K562 (cell line): ENCODE measurements around the gene GNG5. TPM values are rescaled to one million over a fixed set of nuclear protein-coding genes. Genes with fewer than 3 reads are reported as not detected.

Source experiments
- ATAC-seq: fragments of 200-7000 bp; cut with Tn5 transposase; 3 replicates; pipeline ENCODE4 v1.9.1; 2020; ENCODE audit warnings: moderate library complexity
- BruUV-seq: library from RNA; stranded (reverse); fragments of 400-500 nt; replicated peaks from 2 replicates; lab custom pipeline; 2021; lab: Mats Ljungman, UMichigan
- CTCF ChIA-PET: fragments of 300-600 bp; formaldehyde crosslinking; extraction: SDS; loops from one replicate; lab custom pipeline; 2021; ENCODE audit warnings: low intra/inter-chr PET ratio; lab: Yijun Ruan, JAX
- POLR2A ChIA-PET: fragments of 300-600, 350-650 bp; sonication (Branson Sonifier 250); formaldehyde crosslinking; extraction: SDS; loops from one replicate; lab custom pipeline; 2021; ENCODE audit warnings: antibody characterized with exemption, inconsistent platforms; lab: Yijun Ruan, JAX
- DNase-seq, 4 experiments: peaks; one replicate each; pipeline versions ENCODE4 v3.0.0 to v3.0.0-alpha.2; 2011 to 2018; ENCODE audit warnings: low spot score in 3 of 4, mixed read lengths in 3 of 4; ENCODE audit errors: extremely low read depth in 1 of 4
- FAIRE-seq: peaks from 2 replicates; lab custom pipeline; 2011; peaks lifted over from hg19 to GRCh38; lab: Jason Lieb, UNC
- H2AFZ ChIP-seq: 2 replicates; pipeline ENCODE4 v1.6.0; 2011; ENCODE audit warnings: low read depth, low read length, control low read depth, inconsistent platforms
- H3K27ac ChIP-seq: fragments of 200-600 bp; 3 replicates; pipeline ENCODE4 v1.8.0; 2011; ENCODE audit warnings: low read depth, mild to moderate bottlenecking, control low read depth, inconsistent platforms, low read length, moderate library complexity, mixed read lengths; ENCODE audit errors: extremely low read depth
- H3K27me3 ChIP-seq, 2 experiments: fragments of 300-600 bp in 1 of 2; 2 replicates in 1 of 2; 3 replicates in 1 of 2; pipeline versions ENCODE4 v1.6.0 to v1.8.0; 2011; ENCODE audit warnings: inconsistent platforms in 2 of 2, low read length in 2 of 2, mild to moderate bottlenecking in 1 of 2, mixed read lengths in 1 of 2, moderate library complexity in 1 of 2; ENCODE audit not compliant: control insufficient read depth in 2 of 2, insufficient read depth in 2 of 2
- H3K36me3 ChIP-seq: fragments of 300-600 bp; 3 replicates; pipeline ENCODE4 v1.8.0; 2011; ENCODE audit warnings: mild to moderate bottlenecking, low read length, inconsistent platforms; ENCODE audit not compliant: control insufficient read depth, insufficient read depth
- H3K4me1 ChIP-seq, 2 experiments: fragments of 200-600 bp in 1 of 2; replicated peaks in 1 of 2; 2 replicates in 1 of 2; 3 replicates in 1 of 2; pipeline versions ENCODE4 v1.5.1 to v1.8.0; 2011; ENCODE audit warnings: inconsistent platforms in 2 of 2, low read length in 2 of 2, mild to moderate bottlenecking in 1 of 2, mixed read lengths in 1 of 2, moderate library complexity in 1 of 2; ENCODE audit not compliant: control insufficient read depth in 2 of 2, insufficient read depth in 2 of 2
- H3K4me2 ChIP-seq: 2 replicates; pipeline ENCODE4 v1.6.1; 2011; ENCODE audit warnings: low read length, control low read depth, inconsistent platforms, mixed read lengths; ENCODE audit not compliant: insufficient read depth
- H3K4me3 ChIP-seq: fragments of 200-600 bp; sonication (generic), shearing (Covaris generic); 2 replicates; pipeline ENCODE4 v1.5.1; 2016; ENCODE audit warnings: control low read depth, inconsistent platforms
- H3K79me2 ChIP-seq: fragments of 200-600 bp; 3 replicates; pipeline ENCODE4 v1.8.0; 2011; ENCODE audit warnings: low read length, inconsistent platforms; ENCODE audit not compliant: control insufficient read depth, insufficient read depth
- H3K9ac ChIP-seq, 2 experiments: 2 replicates each; pipeline versions ENCODE4 v1.6.0 to v1.6.1; 2011; ENCODE audit warnings: low read depth in 2 of 2, low read length in 2 of 2, control low read depth in 1 of 2, inconsistent platforms in 1 of 2, mild to moderate bottlenecking in 1 of 2, mixed read lengths in 1 of 2; ENCODE audit not compliant: insufficient read depth in 1 of 2
- H3K9me1 ChIP-seq: one replicate; pipeline ENCODE4 v1.6.0; 2011; ENCODE audit warnings: inconsistent platforms, mild to moderate bottlenecking, low read length, moderate library complexity; ENCODE audit not compliant: control insufficient read depth, insufficient read depth
- H3K9me3 ChIP-seq: replicated peaks from 2 replicates; pipeline ENCODE4 v1.5.1; 2011; ENCODE audit warnings: low read depth, low read length, inconsistent platforms; ENCODE audit not compliant: control insufficient read depth, insufficient read depth
- H4K20me1 ChIP-seq: replicated peaks from 2 replicates; pipeline ENCODE4 v1.6.1; 2011; ENCODE audit warnings: low read length, inconsistent platforms, mixed read lengths; ENCODE audit not compliant: control insufficient read depth, insufficient read depth
- BCLAF1 ChIP-seq, 2 experiments: fragments of 450-650 bp in 1 of 2; IDR thresholded peaks; 2 replicates each; pipeline ENCODE4 v1.6.1; 2011 to 2017; ENCODE audit warnings: low read depth in 2 of 2, antibody characterized with exemption in 1 of 2, borderline replicate concordance in 1 of 2, low read length in 1 of 2, mild to moderate bottlenecking in 1 of 2, mixed read lengths in 1 of 2; ENCODE audit not compliant: control insufficient read depth in 1 of 2
- ID3 ChIP-seq, 2 experiments: fragments of 250-450 bp in 1 of 2; fragments of 450-650 bp in 1 of 2; sonication (Bioruptor Pico) in 1 of 2; IDR thresholded peaks; 2 replicates each; pipeline versions ENCODE4 v1.6.1 to v1.8.0; 2016 to 2021; ENCODE audit warnings: mild to moderate bottlenecking in 2 of 2, moderate library complexity in 2 of 2, missing compliant biosample characterization in 1 of 2, missing genetic modification characterization in 1 of 2
- MCM3 ChIP-seq: fragments of 450-650 bp; IDR thresholded peaks from 2 replicates; pipeline ENCODE4 v1.6.1; 2016
- MTA2 ChIP-seq: fragments of 450-650 bp; IDR thresholded peaks from 2 replicates; pipeline ENCODE4 v1.6.1; 2016; ENCODE audit warnings: low read depth
- NFE2 ChIP-seq: IDR thresholded peaks from 2 replicates; pipeline ENCODE4 v1.6.1; 2014; ENCODE audit warnings: antibody characterized with exemption, low read depth
- POLR2B ChIP-seq: fragments of 450-650 bp; IDR thresholded peaks from 2 replicates; pipeline ENCODE4 v1.6.1; 2018; ENCODE audit warnings: low read depth; ENCODE audit not compliant: partially characterized antibody
- PTTG1 ChIP-seq: fragments of 450-650 bp; IDR thresholded peaks from 2 replicates; pipeline ENCODE4 v1.6.1; 2016; ENCODE audit warnings: low read depth, mild to moderate bottlenecking, missing genetic modification characterization, missing compliant biosample characterization
- RBM25 ChIP-seq: fragments of 200-400 bp; formaldehyde crosslinking; IDR thresholded peaks from 2 replicates; pipeline ENCODE4 v1.6.1; 2018; ENCODE audit warnings: low read length, low read depth, moderate library complexity; ENCODE audit not compliant: severe bottlenecking
- SREBF1 ChIP-seq: fragments of 150-350 bp; IDR thresholded peaks from 2 replicates; pipeline ENCODE4 v1.6.1; 2014; ENCODE audit warnings: antibody characterized with exemption, low read depth, low read length, borderline replicate concordance
- TAF1 ChIP-seq: IDR thresholded peaks from 2 replicates; pipeline ENCODE4 v1.6.1; 2011; ENCODE audit warnings: mild to moderate bottlenecking, low read length, moderate library complexity; ENCODE audit not compliant: insufficient read depth, control insufficient read depth, severe bottlenecking; ENCODE audit errors: extremely low read depth
- TEAD2 ChIP-seq: fragments of 450-650 bp; IDR thresholded peaks from 2 replicates; pipeline ENCODE4 v1.6.1; 2016; ENCODE audit warnings: missing genetic modification characterization, control low read depth, missing compliant biosample characterization
- TSC22D4 ChIP-seq: fragments of 450-650 bp; IDR thresholded peaks from 2 replicates; pipeline ENCODE4 v1.6.1; 2016; ENCODE audit warnings: missing genetic modification characterization, missing biosample characterization, control low read depth
- VEZF1 ChIP-seq: fragments of 200-800 bp; sonication (Bioruptor generic); IDR thresholded peaks from 2 replicates; pipeline ENCODE4 v1.6.1; 2017; ENCODE audit warnings: missing genetic modification characterization, missing compliant biosample characterization
- WGBS: fragments of 100-300 bp; shearing (Covaris generic); methylation state at CpG from one replicate; pipeline ENCODE4 v1.1.6; 2016; ENCODE audit warnings: low coverage, mixed read lengths; ENCODE audit not compliant: insufficient coverage; ENCODE audit errors: missing lambda C conversion rate; 5-methylcytosine and 5-hydroxymethylcytosine counted together
- in situ Hi-C: fragments of 300-500 bp; cut with MboI; formaldehyde crosslinking; loops from 4 replicates; pipeline ENCODE4 v1.15.0; 2018; ENCODE audit warnings: inconsistent platforms, mixed read lengths
- intact Hi-C: fragments of 100-400 bp; cut with micrococcal nuclease; formaldehyde crosslinking; loops from 2 replicates; pipeline ENCODE4 v1.14.2; 2022
- polyA plus RNA-seq, 8 experiments: library from polyadenylated mRNA; depleted of rRNA in 4 of 8; stranded (reverse) in 5 of 8; unstranded in 3 of 8; fragments of >200 nt; fragmentation: Nextera tagmentation in 2 of 8; fragmentation: Illumina TruSeq in 1 of 8; extraction: Ambion mirVana in 2 of 8; extraction: Trizol in 1 of 8; gene quantifications; 2 replicates each; pipeline versions ENCODE4 v1.2.1 to v1.2.3, GENCODE V29; 2011 to 2014; ENCODE audit warnings: inconsistent platforms in 1 of 8, missing spikeins in 1 of 8
- total RNA-seq, 7 experiments: library from RNA; depleted of rRNA in 6 of 7; stranded (reverse); fragments of >200 nt in 6 of 7; fragmentation: Illumina TruSeq in 2 of 7; extraction: Trizol in 2 of 7; gene quantifications; 2 replicates each; pipeline versions ENCODE4 v1.2.1 to v1.2.3, GENCODE V29; 2011 to 2021; ENCODE audit warnings: low replicate concordance in 1 of 7

GNG5 gene
- total and polyA plus RNA-seq, 9 of the 15 experiments (the other 6 are each of a cell fraction or from before 2014, with no cell fraction given): 61.9 to 243 (median 150) TPM

- Histone ChIP-seq H2AFZ (no peak overlapping the region), H3K4me2 (peak overlapping the region; percentile 73; the same call in 1 of the 2 replicates), H3K4me1 (peaks cover 4 to 9% of the 10 kb centered on the region in 2 experiments; a peak in 4 of 5 replicates), H3K27me3 (no peaks in the 10 kb centered on the region), H3K4me3 (no peak overlapping the region), H3K36me3 (peaks cover 17% of the 10 kb centered on the region; the same call in 2 of the 3 replicates), H4K20me1 (peaks cover 14% of the 10 kb centered on the region), H3K9me1 (no peaks in the 10 kb centered on the region), H3K9ac (peak overlapping the region in 1 of 2 experiments; percentile 98; a peak in 2 of 4 replicates), H3K27ac (peak overlapping the region; percentile 97; the same call in 2 of the 3 replicates), H3K9me3 (no peaks in the 10 kb centered on the region; the same call in 1 of the 2 replicates), H3K79me2 (peaks cover 46% of the 10 kb centered on the region)
- no TSS peak for BruUV-seq
- no peak for TF ChIP-seq NFE2
- no peak for TF ChIP-seq PTTG1 (tag)
- no peak for TF ChIP-seq RBM25
- no peak for TF ChIP-seq SREBF1
- no peak for TF ChIP-seq TEAD2 (tag)
- no peak for TF ChIP-seq TSC22D4 (tag)
- no peak for TF ChIP-seq VEZF1 (CRISPR knock-in tag)
- no peak for TF ChIP-seq ID3 (CRISPR knock-in tag; IDR thresholded peaks at IDR 0.05)
- TF ChIP-seq ID3 (tag; IDR thresholded peaks at IDR 0.05): no peak
- no peak for TF ChIP-seq BCLAF1 (IDR thresholded peaks at IDR 0.05; ENCODE audit: borderline replicate concordance in 1 of 2, control insufficient read depth in 1 of 2, low read depth in 2 of 2, low read length in 1 of 2)
- TF ChIP-seq POLR2B: no peak
- TF ChIP-seq TAF1: no peak
- TF ChIP-seq MTA2: no peak
- TF ChIP-seq MCM3: no peak
- DNase-seq (no peak), FAIRE-seq (no peak), ATAC-seq (no peak)
- CTCF ChIA-PET: no interaction called here
- intact Hi-C loops: loop anchor here (5.0 to 10.0 kb wide), 2 partner anchors 179 to 204 kb away; partner anchors contain the start of gene SAMD13
- WGBS: 92% methylated on average over 1 of the region's 1 CpG
- in situ Hi-C loops: no loop called here
- POLR2A ChIA-PET: interaction anchor here (0.7 kb wide), 1 partner anchor 72 kb away, joined by 4 read pairs; no protein-coding TSS in a partner anchor
These were observed 2.1 kb upstream of the GNG5 start for GRCh38 chr1:84508510-84508909.
